ENCODE data around the gene GSTM5.

- TF ChIP-seq CTCF (IDR thresholded peaks at IDR 0.05) (no peak), POLR2A (IDR thresholded peaks at IDR 0.05) (no peak), POLR2AphosphoS5 (IDR thresholded peaks at IDR 0.05) (no peak)
Observed at GRCh38 chr1:109687641-109688499, 24.2 kb upstream of the GSTM5 start, which contains the start of gene GSTM1.

All from prostate gland (tissue), 2 donors.